GM18508 (cell line): ENCODE measurements around the gene GDPD4.

Source experiments
- ATAC-seq: cut with Tn5 transposase; IDR thresholded peaks from one replicate; pipeline ENCODE4 v1.9.1; 2021; ENCODE audit warnings: moderate number of reproducible peaks; ENCODE audit not compliant: insufficient read depth, unreplicated experiment

GDPD4 gene, protein sequence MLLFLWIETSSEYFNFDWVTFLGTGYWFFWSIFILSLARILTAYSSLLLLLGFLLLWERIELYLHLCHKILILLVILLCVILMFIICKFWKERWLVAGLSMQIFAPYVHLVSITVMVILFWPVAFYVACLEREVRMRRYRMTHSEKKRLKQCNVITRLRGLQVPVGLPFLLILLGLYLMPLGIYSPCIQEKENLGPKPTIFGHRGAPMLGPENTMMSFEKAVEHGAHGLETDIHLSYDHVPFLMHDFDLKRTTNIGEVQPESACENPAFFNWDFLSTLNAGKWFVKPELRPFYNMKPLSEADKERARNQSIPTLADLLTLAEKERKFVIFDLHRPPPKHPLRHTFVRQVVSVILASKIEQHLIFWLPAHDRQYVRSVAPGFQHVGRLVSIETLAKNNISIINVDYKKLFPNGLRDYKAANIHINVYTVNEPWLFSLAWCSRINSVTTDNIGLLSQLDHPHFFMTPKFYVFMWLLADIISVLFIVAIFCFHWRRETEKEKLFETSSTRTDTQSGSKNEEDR

DNA sequence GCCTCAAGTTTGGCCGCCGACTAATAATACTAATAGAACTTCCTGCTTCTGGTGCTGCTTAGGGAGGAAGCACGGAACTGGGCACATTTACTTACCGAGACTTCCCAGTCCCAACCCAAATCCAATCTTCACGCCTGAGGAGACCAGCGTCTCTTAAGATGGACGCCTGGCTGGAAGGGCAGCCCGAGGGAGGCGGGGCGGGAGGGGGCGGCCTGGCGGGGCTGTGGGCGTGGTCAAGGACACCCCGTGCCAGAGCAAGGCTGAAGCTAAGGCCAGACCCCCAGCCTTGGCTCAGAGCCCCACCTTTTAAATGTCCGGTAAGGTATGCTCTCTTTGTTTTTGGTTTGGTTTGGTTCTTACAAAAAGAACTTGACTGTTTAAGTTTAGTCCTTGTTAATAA is at the start of gene GDPD4:
TSS of gene GDPD4 (minus strand) at position 177 of the 400 bp plus-strand sequence. CDS start 16,549 bp downstream, outside the sequence.
- no peak for ATAC-seq

DNA sequence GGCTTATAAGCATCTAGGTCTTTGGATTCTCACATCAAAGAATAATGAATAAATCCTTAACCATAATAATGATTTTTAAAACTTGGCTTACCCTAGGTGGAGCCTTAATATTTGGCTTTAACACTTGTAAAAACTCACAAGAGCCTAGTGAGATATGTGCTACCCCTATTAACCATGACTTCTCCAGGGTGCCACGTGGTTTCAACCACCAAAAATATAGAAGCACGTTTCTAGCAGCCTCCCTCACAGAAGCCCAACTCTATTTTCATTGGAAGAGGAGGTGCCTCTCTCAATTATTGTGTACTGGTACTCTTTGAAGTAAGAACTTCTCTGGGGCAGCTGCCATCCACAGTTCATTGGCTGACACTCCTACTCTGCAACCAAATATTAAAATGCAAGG is 46.5 kb upstream of the GDPD4 start:
- ATAC-seq: no peak

- ATAC-seq: no peak
These were observed 45.6 kb upstream of the GDPD4 start for GRCh38 chr11:77346906-77347603.

DNA sequence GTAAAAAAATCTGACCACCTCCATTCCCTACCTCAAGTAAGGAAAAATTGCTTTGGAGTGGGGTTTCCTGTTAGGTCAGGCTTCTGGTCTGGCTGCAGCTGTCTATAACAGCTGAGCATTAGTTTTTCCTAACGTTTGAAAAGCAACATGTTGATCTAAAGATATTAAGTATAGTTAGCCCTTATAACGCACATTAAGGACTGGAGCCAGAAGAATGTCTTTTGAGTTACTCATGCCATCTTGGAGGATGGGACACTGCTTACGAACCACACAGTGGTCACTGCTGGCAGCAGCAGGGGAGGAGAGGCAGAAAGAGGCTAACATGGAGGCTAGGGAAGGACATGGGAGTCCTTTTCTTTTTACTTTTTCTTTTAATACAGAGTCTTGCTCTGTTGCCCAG is 44.1 kb upstream of the GDPD4 start:
- no peak for ATAC-seq

DNA sequence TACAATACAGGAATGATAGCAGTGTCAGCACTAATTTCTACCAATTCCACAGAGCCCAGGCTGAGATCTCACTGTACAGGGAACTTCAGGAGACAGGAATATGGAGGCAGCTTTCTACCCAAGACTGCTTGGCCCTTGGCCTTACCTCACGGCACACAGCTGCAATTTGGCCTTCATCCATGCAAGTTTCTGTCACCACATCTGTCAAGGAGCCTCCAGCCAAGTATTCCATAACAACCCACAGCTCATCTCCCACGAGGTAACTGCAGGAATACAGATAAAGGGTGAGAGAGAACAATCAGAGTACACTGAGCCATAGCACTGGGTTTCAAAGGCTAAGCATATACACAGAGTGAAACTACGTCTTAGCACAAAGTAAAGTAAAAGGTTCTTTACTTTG is 39.0 kb upstream of the GDPD4 start:
- ATAC-seq: no peak

DNA sequence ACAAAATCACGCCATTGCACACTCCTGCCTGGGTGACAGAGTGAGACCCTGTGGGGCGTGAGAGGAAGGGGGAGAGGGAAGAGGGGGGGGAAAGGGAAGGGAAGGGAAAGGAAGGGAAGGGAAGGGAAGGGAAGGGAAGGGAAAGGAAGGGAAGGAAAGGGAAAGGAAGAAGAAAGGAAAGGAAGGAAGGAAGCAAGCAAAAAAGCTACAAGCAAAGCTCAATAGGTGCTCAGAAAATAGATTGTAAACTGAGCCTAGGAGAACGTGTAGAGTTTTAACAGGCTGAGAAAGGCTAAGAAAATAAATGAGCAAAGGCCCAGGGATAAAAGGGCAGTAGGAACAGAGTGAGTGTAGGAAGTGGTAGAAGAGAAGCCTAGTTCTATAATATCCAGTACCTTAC is 30.8 kb upstream of the GDPD4 start:
- no peak for ATAC-seq

DNA sequence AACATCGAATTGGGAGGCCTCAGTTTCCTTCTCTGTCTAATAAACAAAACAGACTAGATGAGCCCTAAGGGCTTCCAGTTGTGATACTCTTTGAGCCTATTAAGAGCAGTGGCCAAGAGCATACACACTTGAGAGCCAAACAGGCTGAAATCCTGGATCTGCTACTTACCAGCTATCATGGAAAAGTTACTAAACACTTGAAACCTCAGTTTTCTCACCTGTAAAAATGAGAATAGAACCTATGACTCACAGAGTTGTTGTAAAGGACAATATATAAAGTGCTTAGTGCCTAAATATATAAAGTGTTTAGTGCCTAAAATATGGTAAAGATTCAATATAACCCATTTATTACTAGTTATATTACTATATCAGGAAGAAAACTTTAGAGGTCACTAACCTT is 23.7 kb upstream of the GDPD4 start:
- ATAC-seq: no peak

DNA sequence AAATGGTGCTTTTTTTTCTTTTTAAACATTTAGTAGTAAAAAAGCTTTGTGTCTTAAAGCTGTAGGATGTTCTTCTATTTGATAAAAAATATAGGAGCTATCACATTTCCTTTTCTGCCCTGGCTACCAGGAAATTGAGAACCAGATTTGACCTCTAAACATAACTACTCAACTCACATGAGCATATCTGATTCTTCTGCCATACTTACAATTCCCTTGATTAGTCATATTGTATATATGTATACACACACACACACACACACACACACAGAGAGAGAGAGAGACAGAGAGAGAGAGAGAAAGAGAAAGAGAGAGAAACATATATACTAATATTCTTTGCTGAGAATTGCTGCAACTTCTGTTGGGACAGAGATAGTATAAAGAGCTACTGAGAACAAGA is 23.0 kb upstream of the GDPD4 start:
- ATAC-seq: no peak

DNA sequence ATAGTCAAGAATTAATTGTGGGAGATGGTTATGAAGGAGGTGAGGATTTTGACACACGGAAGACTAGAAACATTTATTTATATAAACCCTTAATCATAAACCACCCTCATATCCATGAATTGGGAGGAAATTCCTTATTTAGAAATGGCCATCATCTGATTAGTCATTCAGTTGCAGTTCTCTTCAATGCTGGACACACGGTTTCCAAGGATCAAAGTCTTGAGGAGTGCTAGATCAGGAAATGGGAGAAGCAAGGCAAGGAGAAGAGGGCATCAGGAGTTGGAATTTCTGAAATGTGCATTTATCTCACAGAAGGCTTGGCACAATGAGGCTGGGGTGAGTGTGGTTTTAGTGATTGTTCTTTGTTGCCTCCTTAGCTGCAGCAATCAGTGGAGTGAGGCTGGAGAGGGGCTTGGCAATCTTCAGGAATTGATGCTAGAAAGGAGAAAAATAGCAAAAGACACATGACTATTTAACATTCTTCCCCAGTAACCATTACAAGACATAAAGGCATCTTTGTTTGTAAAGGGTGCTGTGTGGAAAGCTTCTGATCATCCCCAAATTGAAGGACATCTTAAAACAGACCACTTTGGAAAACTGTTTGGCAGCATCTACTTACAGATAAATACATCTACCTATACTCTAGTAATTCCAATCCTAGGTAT is 21.6 kb upstream of the GDPD4 start:
- no peak for ATAC-seq

DNA sequence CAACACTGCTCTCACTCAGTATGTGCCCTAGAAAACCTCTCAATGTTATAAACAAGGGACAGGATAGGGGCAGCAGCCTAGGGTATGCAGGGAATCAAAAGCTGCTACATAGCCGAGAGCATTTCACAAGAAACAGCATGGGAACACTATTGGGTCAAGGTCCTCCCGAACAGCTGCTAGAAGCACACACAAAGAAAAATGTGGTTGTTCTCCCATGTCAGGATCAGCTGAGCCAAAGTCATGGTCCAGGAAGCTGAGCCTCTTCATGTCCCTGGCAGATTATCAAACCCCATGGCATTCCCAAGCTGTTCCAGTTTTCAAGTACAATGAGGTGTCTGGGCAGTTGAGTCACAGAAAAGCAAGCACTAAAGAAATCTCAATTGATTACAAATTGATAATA is 21.0 kb upstream of the GDPD4 start:
- ATAC-seq: no peak

GRCh38 chr11:77320351-77320750 is 18.9 kb upstream of the GDPD4 start:
- ATAC-seq: no peak

GRCh38 chr11:77318600-77318999 is 17.1 kb upstream of the GDPD4 start:
- no peak for ATAC-seq

DNA sequence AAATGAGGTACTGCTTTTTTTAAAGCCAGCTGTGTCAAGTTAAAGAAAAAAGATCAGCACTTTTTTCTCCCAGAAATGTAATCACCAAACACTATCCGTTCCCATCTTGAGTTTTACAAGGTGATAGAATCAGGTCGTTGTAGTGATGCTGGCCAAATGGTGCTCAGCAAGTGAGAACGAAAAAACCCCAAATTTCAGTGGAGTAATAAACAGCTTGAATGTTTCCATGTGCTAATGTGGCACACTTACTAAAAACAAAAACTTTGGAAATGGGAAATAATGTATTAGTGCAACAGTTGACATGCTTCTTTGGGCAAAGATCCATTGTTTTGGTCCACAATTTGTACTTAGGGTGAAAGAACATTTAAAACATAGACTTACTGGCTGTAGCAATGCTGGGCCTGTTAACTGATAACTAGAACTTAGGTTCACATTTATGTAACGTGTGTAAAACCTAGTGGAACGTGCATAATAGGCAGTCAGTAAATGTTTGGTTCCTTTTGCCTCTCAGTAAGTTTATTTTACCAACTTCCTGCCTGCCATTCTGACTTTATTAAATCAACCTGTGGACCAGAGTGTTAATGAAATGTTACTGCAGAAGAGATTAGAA is 15.4 kb upstream of the GDPD4 start:
- ATAC-seq: no peak

GRCh38 chr11:77312107-77312506 is 10.6 kb upstream of the GDPD4 start:
- no peak for ATAC-seq

GRCh38 chr11:77311701-77312100 is 10.2 kb upstream of the GDPD4 start:
- no peak for ATAC-seq

DNA sequence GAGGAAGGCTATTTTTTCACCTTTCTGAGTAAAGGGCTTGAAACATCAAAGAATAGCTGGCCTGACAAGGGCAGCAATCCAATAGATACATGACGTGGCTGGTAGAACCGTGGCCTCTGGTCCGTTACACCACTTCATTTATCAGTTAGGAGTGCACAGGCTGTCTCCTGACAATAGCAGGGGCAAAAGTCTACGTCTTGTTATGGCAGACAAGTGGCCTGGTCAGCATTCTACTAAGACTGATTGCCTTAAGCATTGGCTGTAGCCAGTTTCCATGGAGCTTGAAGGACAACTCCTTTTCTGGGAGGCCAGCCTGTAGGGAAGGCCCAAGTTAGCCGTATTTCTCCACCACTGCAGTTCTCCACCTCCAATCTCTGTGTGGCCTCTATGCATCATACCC is 9.2 kb upstream of the GDPD4 start:
- ATAC-seq: no peak

DNA sequence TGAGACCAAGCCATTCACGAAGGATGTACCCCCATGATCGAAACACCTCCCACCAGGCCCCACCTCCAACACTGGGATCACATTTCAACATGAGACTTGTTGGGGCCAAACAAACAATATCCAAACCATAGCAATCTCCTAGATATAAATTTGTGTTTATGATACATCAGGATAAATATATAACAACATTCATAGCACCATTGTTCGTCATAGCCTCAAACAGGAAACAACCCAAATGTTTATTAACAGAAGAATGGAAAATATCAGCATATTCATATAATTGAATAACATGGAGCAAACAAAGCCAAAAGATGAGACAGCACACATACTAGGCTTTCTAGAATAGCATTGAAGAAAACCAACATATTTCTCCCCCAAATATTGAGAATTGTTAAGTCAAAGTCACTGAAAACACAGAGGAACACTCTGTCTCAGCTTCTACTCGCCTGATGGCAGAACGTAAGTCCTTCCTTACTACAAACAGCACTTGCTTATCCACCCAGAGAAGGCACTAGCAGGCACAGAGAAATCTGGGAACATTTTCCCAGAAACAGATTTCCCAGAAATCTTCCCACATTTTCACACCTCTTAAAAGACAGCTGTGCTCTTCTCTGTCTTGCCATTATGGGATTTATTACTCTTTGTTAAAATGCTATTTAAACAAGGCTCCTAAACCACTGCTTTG is 8.1 kb upstream of the GDPD4 start:
- ATAC-seq: no peak

- no peak for ATAC-seq
These were observed 7.4 kb upstream of the GDPD4 start for GRCh38 chr11:77308838-77309237.

DNA sequence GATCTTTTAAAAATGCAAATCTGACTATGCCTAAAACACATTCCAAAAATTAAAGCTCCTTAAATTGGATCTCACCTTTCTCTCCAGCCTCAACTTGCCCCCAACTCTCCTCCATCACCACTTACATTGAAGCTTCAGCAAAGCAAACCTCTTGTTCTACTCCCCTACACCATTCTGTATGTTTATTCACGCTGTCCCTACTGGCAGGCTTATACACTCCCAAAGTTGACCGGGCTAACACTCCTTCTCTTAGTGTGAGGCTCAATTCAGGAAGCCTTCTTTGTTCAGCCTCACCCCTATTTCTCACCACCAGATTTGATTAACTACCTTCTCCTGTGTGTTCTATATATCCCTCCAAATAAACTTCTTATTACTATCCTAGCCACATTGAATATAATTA is 1.8 kb upstream of the GDPD4 start:
- no peak for ATAC-seq

DNA sequence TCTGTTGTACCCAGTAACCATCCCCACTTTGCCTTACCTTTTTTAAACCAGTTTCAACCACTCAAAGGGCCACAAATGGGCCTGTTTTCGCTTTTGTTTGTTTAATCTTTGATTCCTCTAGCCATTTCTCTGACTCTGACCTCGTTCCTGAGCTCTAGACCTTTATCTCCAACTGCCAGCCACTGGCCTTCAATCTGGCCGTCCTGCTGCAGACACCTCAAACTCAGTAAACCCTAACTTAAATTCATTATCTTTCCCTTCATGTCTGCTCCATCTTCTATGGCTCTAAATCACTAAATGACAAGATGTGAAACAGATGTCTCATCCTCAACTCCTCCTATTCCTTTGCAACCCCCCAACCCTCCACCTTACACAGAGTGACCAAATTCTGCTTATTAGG is 1.3 kb upstream of the GDPD4 start:
- ATAC-seq: no peak
